ENCODE results near the gene TRPC4AP. TPM values are rescaled to one million over a fixed set of nuclear protein-coding genes. Genes with fewer than 3 reads are reported as not detected.

TRPC4AP gene
- total RNA-seq, 2 donors from 2014 or later: 65.4 to 76.6 TPM

DNA sequence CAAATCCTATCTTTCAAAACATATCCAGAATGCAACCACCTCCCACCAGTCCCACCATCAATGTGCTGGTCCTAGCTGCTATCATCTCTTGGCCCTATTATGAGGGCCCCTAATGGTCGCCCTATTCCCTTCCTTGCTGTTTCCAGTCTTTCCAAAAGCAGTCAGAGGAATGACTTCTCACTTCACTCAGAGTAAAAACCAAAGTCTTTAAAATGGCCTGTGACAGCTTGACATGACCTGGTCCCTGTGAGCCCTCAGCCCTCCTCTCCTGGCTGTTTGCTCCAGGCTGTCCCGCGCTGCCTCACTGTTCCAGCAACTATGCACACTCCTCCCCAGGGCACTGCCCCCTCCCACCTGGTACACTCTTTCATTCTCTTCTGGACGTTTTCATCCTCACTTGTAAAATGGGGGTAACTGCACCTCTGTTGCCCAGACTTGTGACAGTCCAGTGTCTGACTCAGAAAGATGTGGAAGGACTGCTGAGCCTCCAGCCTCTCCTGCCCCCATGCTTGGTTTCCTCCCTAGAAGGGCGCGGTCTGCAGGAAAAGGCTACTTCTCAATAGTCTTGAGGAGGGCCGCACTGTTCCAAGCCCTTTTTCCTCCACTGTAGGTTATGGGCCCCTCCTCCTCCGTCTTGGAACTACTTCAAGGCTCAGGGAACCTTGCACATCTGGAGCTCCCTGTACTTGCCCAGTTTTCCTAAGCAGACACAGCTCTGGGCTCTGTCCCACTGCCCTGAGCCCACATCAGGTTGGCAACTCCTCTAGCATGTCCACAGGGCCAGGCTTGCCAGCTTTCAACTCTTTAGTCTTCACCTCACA is 72.3 kb downstream of the TRPC4AP start:
- DNase-seq (ENCODE audit: low spot score): no peak
- H3K27ac ChIP-seq: no peak overlapping the region
- no peaks in the 10 kb centered on the region for H3K4me1 ChIP-seq (replicated peaks)
- WGBS: 72% methylated on average over 8 of the region's 8 CpGs
- H3K36me3 ChIP-seq: peaks cover 0 to 17% of the 10 kb centered on the region in 2 donors
- no peak for TF ChIP-seq POLR2AphosphoS5 (IDR thresholded peaks at IDR 0.05)
- TF ChIP-seq POLR2A (IDR thresholded peaks at IDR 0.05): no peak
- TF ChIP-seq, protein P1, sequence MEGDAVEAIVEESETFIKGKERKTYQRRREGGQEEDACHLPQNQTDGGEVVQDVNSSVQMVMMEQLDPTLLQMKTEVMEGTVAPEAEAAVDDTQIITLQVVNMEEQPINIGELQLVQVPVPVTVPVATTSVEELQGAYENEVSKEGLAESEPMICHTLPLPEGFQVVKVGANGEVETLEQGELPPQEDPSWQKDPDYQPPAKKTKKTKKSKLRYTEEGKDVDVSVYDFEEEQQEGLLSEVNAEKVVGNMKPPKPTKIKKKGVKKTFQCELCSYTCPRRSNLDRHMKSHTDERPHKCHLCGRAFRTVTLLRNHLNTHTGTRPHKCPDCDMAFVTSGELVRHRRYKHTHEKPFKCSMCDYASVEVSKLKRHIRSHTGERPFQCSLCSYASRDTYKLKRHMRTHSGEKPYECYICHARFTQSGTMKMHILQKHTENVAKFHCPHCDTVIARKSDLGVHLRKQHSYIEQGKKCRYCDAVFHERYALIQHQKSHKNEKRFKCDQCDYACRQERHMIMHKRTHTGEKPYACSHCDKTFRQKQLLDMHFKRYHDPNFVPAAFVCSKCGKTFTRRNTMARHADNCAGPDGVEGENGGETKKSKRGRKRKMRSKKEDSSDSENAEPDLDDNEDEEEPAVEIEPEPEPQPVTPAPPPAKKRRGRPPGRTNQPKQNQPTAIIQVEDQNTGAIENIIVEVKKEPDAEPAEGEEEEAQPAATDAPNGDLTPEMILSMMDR (IDR thresholded peaks at IDR 0.05): no peak
- intact Hi-C loops (cut with DNase I): no loop called here
- no peaks in the 10 kb centered on the region for H3K27me3 ChIP-seq (replicated peaks; ENCODE audit: insufficient read depth)
- no peaks in the 10 kb centered on the region for H3K9me3 ChIP-seq
- H3K4me3 ChIP-seq: no peak overlapping the region

DNA sequence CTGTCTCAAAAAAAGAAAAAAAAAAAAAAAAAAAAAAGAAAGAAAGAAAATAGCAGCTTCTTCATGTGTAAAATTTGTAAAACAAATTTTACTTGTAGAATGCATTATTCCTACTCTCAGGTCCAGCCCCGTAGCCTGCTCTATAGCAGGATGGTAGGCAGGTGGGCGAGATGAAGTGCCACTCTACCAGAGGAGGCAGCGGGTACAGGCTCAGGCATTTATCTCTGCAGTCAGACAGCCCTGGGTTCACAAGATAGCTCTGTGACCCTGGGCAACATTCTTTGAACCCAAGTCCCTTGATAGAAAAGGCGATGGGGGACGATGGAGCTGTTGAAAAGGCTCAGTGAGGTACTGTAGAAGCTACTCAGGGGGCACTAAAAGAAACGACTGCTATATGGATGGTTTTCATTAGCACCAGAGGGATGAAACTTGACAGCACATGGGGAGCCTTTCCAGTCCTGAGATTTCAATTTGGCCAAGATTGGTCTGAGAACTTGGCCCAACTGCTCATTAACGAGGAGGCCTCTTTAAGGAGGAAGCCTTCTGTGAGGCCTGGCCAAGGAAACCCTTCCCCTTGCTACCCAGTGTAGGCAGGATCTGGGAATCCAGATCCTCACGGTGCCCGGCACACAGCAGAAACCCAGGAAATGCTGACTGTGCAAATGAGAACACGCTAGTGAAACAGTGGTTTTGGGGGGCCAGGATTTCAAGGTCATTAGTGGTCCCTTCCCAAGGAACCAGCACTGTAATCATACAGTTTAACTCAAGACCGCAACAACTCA is 73.8 kb downstream of the TRPC4AP start:
- Histone ChIP-seq H3K4me3 (no peak overlapping the region), H3K9me3 (no peaks in the 10 kb centered on the region), H3K27ac (no peak overlapping the region), H3K4me1 (replicated peaks) (no peaks in the 10 kb centered on the region), H3K36me3 (peaks cover 0 to 17% of the 10 kb centered on the region in 2 donors), H3K27me3 (replicated peaks; ENCODE audit: insufficient read depth) (no peaks in the 10 kb centered on the region)
- intact Hi-C loops (cut with DNase I): no loop called here
- no peak for DNase-seq (ENCODE audit: low spot score)
- 81% methylated on average over 11 of the region's 11 CpGs for WGBS
- TF ChIP-seq POLR2A (IDR thresholded peaks at IDR 0.05) (no peak), POLR2AphosphoS5 (IDR thresholded peaks at IDR 0.05) (no peak)
- TF ChIP-seq, protein P1 (IDR thresholded peaks at IDR 0.05): no peak

DNA sequence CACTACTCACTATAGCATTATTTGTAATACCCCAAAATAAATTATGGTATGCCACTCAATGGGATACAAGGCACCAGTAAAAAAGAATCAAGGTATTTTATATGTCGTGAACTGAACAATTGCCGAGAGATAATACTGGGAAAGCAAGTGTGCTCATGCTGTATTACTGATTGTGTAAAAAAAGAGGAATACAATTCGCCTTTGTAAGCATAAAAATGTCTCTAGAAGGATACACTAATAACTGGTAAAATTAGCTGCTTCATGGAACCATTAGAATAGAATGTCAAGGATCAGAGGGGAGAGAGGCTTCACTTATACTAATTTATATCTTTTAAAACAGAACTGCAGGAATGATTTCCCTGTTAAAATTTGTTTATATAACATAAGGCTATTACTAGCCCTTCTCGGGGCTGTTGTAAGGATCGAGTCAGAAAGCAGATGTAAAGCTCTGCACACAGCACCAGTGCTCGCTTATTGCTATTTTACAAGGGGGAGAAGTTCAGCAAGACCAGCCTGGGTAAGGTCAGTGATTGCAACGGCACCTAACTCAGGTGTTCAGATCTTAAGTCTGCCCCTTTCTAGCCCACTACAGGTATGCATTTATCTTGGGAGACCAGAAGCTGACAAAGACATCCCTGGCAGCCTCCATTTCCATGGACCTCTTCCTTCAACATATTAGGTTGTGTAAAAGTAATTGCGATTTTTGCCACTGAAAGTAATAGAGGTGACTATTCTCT is 75.3 kb downstream of the TRPC4AP start:
- H3K4me1 ChIP-seq (replicated peaks): no peaks in the 10 kb centered on the region
- H3K36me3 ChIP-seq: peaks cover 7 to 17% of the 10 kb centered on the region in 2 donors

DNA sequence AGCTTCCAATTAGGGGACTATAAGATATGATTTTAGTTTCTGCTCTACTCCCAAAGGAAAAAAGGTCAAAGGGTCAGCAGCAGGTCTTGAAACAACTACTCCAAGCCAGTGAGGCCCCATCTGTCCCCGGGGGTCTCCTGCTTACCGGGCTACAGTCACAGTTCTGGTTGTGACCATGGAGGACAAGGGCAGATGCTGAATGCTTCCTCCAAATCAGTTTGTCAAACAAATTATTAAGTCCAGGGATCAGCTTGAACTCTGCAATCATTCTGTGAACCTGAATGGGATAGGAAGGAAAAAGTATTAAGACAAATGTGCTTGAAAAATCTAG is 76.8 kb downstream of the TRPC4AP start:
- no peaks in the 10 kb centered on the region for H3K9me3 ChIP-seq
- DNase-seq (ENCODE audit: low spot score): no peak
- TF ChIP-seq POLR2AphosphoS5 (IDR thresholded peaks at IDR 0.05): no peak
- TF ChIP-seq, protein P1 (IDR thresholded peaks at IDR 0.05): no peak
- no peak for TF ChIP-seq POLR2A (IDR thresholded peaks at IDR 0.05)
- H3K27ac ChIP-seq: no peak overlapping the region
- H3K27me3 ChIP-seq (replicated peaks; ENCODE audit: insufficient read depth): no peaks in the 10 kb centered on the region
- H3K36me3 ChIP-seq: peaks cover 7 to 10% of the 10 kb centered on the region in 2 donors
- 98% methylated on average over 2 of the region's 2 CpGs for WGBS
- intact Hi-C loops (cut with DNase I): no loop called here
- no peak overlapping the region for H3K4me3 ChIP-seq
- no peaks in the 10 kb centered on the region for H3K4me1 ChIP-seq (replicated peaks)

More for the DNA sequence above, 75.3 kb downstream of the TRPC4AP start:
- WGBS: 83% methylated on average over 8 of the region's 8 CpGs
- no peak overlapping the region for H3K4me3 ChIP-seq
- intact Hi-C loops (cut with DNase I): no loop called here
- TF ChIP-seq POLR2A (IDR thresholded peaks at IDR 0.05) (no peak), POLR2AphosphoS5 (IDR thresholded peaks at IDR 0.05) (no peak)
- TF ChIP-seq, protein P1 (IDR thresholded peaks at IDR 0.05): no peak
- no peaks in the 10 kb centered on the region for H3K27me3 ChIP-seq (replicated peaks; ENCODE audit: insufficient read depth)
- no peak overlapping the region for H3K27ac ChIP-seq
- no peaks in the 10 kb centered on the region for H3K9me3 ChIP-seq
- no peak for DNase-seq (ENCODE audit: low spot score)

Measured in prostate gland (tissue), 2 donors.